ENCODE measurements around the gene GREB1L.

DNA sequence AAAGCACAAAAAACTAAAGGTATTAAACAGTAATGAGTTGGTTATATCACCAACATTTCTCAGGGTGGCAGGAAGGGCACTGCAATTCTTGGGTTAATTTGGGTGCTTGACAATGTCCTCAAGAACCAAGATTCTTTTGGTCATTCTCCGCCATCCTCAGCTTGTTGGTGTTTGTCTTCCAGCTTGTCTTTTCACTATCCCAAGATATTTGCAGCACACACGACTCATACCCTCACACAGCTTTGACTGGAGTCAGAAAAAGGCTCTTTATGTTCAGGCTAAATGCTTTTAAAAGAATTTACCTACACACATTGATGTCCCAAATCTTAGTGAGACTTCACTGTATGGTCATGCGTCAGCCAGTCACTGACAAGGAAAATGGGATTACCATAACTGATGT lies 12.5 kb downstream of the GREB1L start:
- TF ChIP-seq POLR2A (IDR thresholded peaks at IDR 0.05; ENCODE audit: low read length) (no peak), GATA1 (IDR thresholded peaks at IDR 0.05; ENCODE audit: low read depth, low read length) (no peak)

Measured in erythroblast (primary cell).